ENCODE data around the gene HDAC4. TPM values are rescaled to one million over a fixed set of nuclear protein-coding genes. Genes with fewer than 3 reads are reported as not detected.

Gene HDAC4
- polyA plus RNA-seq, 1 experiment, result 4.4 TPM

- TF ChIP-seq CTCF (IDR thresholded peaks at IDR 0.05; ENCODE audit: insufficient read depth, low read depth, low read length), result no peak
- ChIA-PET POLR2A (no interaction called here), CTCF (no interaction called here)
- no peaks in the 10 kb centered on the region for H3K27me3 ChIP-seq (ENCODE audit: control insufficient read depth, insufficient read depth, low read length)
- H3K4me3 ChIP-seq (ENCODE audit: low read depth, low read length), result no peak overlapping the region
- DNase-seq (ENCODE audit: low read depth), result no peak
- H3K36me3 ChIP-seq (ENCODE audit: control insufficient read depth, insufficient read depth, low read length), result no peaks in the 10 kb centered on the region
Observed at GRCh38 chr2:239265681-239266433, 135.0 kb downstream of the HDAC4 start.

GRCh38 chr2:239264838-239265651, 135.8 kb downstream of the HDAC4 start:
- no peaks in the 10 kb centered on the region for H3K27me3 ChIP-seq (ENCODE audit: control insufficient read depth, insufficient read depth, low read length)
- no peak overlapping the region for H3K4me3 ChIP-seq (ENCODE audit: low read depth, low read length)
- no peaks in the 10 kb centered on the region for H3K36me3 ChIP-seq (ENCODE audit: control insufficient read depth, insufficient read depth, low read length)
- ChIA-PET CTCF (interaction anchor here (0.9 kb wide), 1 partner anchor 62 kb away, joined by 3 read pairs; no protein-coding TSS in a partner anchor), POLR2A (no interaction called here)
- no peak for DNase-seq (ENCODE audit: low read depth)
- no peak for TF ChIP-seq CTCF (IDR thresholded peaks at IDR 0.05; ENCODE audit: insufficient read depth, low read depth, low read length)

GRCh38 chr2:239264492-239264837, 136.4 kb downstream of the HDAC4 start:
- no peak for DNase-seq (ENCODE audit: low read depth)
- Histone ChIP-seq H3K27me3 (ENCODE audit: control insufficient read depth, insufficient read depth, low read length) (no peaks in the 10 kb centered on the region), H3K36me3 (ENCODE audit: control insufficient read depth, insufficient read depth, low read length) (no peaks in the 10 kb centered on the region), H3K4me3 (ENCODE audit: low read depth, low read length) (no peak overlapping the region)
- CTCF ChIA-PET, result interaction anchor here (0.9 kb wide), 1 partner anchor 62 kb away, joined by 3 read pairs; no protein-coding TSS in a partner anchor
- POLR2A ChIA-PET, result no interaction called here
- no peak for TF ChIP-seq CTCF (IDR thresholded peaks at IDR 0.05; ENCODE audit: insufficient read depth, low read depth, low read length)

- no peak for DNase-seq (ENCODE audit: low read depth)
- CTCF ChIA-PET, result interaction anchor here (0.6 to 0.7 kb wide), 2 partner anchors 12 to 758 kb away, joined by 3 read pairs; no protein-coding TSS in a partner anchor
- no peak overlapping the region for H3K4me3 ChIP-seq (ENCODE audit: low read depth, low read length)
- POLR2A ChIA-PET, result no interaction called here
- H3K36me3 ChIP-seq (ENCODE audit: control insufficient read depth, insufficient read depth, low read length), result no peaks in the 10 kb centered on the region
- H3K27me3 ChIP-seq (ENCODE audit: control insufficient read depth, insufficient read depth, low read length), result no peaks in the 10 kb centered on the region
- no peak for TF ChIP-seq CTCF (IDR thresholded peaks at IDR 0.05; ENCODE audit: insufficient read depth, low read depth, low read length)
Observed at GRCh38 chr2:239263669-239264491, 136.9 kb downstream of the HDAC4 start.
